Middle frontal gyrus (tissue), 1 donor: ENCODE measurements around the gene CHRND.

Experiments used
- DNase-seq: peaks from one replicate; pipeline ENCODE4 v3.0.0-alpha.2; 2015; ENCODE audit warnings: low spot score; ENCODE audit errors: extremely low spot score

The CHRND gene

DNA sequence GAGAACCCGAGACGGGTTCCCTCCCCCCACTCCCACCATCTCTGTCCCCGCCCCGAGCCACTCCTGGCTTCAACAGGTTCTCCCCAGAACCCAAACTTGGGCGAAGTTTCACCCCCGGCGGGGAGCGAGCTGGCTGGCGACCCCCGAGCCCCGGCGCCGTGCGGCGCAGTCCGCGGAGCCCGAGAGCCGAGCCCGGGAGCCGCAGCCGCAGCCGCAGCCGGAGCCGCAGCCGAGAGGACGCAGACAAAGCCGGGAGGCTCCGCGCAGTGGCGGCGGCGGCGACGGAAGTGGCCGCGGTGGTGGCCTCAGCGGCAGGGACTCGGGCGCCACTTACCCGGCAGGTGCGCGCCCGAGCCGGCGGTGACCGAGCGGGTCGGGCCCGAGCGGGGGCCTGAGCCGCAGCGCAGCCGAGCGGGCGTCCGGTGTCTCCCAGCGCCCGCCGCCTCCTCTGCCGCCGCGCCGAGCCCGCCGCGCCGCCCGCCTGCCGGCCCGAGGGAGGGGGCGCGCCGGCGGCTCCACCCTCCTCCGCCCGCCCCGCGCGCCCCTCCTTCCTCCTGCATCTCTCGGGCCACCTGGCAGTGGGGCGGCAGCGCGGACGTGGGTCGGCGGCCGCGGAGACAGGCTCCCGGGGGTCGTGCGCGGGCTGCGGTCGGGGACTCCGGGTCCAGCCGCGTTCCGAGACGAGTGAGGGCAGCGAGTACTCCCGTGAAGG, 38.4 kb upstream of the CHRND start, which contains the start of gene ECEL1:
Gene ECEL1, minus strand, starts transcription at position 450 of the 712 bp plus-strand sequence. CDS start 1,181 bp downstream, outside the sequence.
- no peak for DNase-seq

GRCh38 chr2:232488097-232488711, 37.8 kb upstream of the CHRND start:
- no peak for DNase-seq

GRCh38 chr2:232488721-232489300, 37.1 kb upstream of the CHRND start:
- no peak for DNase-seq

DNA sequence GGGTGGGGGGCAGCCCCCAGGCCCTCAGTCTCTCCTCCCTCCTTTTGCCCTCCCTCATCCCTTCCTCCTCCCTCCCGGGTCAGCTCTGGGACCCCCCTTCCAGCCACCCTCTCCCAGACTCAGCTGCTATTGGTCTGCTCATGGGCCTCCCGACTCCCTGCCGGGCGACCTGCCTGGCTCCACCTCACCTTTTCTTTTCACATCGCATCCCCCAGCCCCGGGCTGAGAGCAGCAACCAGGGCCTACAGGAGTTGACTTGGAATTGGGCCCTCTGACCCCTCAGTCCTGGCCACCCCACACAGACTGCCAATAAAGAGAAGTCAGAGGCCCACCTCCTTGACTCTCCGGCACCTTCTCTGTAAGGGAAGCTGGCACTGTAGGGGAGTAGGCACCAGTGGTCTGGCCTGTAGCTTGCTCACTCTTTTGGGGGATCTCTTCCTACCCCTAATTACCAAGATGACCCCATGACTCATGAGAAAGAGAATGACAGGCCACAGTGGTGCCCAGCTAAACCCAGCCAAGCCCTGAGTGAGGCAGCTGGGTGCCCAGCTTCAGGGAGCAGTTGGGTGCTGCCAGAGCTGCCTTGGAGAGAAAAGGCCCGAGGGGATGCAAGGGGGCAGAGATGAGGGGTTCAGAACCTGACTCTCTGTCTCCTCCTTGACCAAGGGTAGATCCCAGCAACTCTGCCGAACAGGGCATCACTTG, 36.3 kb upstream of the CHRND start:
- no peak for DNase-seq

GRCh38 chr2:232490221-232491138, 35.5 kb upstream of the CHRND start:
- DNase-seq: no peak

DNA sequence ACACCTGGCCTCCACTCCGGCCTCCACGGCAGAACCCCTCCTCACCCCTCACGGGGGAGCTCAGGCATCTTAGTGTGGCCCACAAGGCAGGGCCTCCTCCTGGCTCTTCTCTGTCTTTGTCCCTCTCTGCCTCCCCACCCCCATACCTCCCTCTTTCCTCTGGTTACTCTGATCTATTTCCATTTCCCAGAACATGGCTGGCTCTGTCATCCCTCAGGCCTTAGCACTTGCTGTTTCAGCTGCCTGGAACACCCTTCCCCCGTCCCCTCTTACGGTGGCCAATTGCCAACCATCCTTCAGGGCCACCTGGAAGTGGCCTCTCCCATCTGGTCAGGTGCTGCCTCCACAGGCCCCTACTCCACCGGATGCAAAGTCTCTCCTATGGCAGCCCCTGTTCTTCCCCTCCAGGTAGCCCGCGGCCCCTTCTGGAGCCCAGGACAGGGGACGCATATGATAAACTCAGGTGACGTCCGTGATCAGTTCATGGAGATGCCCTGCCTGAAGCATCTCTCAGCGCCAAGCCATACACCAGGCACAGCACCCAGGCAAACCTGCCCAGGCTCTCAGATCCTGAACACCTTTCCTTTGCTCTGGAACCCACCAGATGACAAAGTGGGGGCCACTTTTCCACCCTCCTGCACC, 34.7 kb upstream of the CHRND start:
- DNase-seq: no peak

DNA sequence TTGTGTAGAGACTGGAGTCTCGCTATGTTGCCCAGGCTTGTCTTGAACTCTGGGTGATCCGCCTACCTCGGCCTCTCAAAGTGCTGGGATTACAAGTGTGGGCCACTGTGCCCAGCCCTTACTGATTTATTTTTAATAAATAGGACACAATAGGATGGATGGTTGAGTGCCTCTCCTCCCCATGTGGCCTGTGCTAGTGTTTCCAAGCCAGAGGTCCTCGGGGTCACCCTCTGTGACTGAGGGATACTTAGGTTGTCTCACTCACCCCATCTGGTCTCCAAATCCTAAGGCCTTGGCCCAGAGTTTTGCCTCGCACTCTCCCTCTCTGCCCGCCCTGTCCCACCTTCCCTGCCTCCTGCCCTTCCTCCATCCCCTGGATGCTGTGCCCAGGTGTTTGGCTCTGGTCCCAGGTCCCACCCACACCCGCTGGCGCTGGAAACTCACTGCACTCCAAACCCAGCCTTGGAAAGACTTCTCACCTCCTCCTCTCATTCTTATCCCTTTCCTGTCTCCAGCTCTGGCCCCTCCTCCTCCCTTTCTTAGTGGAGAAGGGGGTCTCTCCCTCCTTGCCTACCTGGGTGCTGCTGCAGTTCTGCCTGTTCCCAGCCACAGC, 33.6 kb upstream of the CHRND start:
- no peak for DNase-seq

GRCh38 chr2:232492963-232493700, 32.8 kb upstream of the CHRND start:
- DNase-seq: no peak

DNA sequence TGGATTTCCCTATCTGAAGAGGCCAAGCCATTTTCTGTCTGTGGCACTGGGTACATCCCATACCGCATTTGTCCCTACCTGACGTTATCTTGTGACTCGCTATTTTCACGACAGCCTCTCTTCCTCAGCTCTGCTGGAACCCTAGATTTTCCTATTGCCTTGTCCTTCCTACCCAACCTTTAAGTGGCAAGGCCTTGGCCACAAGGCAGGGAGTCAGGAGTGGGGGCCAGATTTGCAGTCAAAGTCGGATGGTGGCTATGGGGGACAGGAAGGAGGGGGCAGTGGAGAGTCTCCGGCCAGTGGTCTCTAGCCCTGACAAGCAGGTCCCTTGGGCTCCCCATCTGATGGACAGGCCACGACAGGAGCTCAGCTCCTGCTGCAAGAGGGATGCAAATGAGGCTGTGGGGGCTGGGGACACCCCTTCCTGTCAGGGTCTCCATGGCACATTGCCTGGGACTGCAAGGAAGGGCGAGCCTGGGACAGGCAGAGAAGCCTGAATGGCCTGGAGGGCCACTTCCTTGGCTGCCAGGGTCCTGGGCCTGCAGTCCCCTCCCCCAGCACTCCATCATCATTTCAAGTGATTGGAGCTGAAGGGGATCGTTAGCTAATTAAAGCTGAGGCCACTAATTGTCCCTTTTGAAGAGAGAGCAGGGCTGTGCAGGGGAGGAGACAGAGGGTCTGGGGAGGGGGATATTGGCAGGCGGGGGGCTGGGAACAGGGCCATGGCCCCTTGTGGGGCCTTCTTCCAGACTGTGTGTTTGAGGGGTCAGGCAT, 32.1 kb upstream of the CHRND start:
- no peak for DNase-seq

DNA sequence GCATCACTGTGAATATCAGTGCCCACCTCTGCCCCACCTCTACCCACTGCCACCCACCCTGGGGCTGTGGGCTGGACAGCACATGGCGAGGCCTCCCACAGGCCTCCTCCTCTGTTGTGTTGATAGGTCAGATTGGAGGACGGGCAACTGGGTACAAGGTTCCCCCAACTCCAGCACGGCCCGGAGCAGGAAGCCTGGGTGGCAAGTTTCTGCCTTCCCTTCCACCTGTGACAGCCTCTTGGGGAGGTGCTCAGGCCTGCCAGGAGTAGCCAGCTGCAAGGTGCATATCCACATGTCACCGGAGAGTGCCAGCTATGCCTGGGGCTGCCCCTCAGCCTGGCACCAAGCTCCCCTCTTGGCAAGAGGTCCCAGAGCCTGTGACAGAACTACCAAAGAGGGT, 31.4 kb upstream of the CHRND start:
- no peak for DNase-seq

DNA sequence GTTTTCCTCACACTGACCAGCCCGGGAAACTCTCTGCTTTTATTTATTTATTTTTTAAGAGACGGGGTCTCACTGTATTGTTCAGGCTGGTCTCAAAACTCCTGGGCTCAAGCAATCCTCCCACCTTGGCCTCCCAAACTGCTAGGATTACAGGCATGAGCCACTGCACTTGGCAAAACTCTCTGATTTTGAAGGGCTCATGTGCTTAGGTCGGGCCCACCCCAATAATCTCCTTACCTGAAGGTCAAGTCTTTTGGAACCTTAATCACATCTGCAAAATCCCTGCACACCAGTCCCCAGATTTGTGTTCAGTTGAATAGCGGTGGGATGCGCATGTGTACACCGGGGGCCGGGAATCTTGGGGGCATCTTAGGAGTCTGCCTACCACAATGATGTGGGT, 30.7 kb upstream of the CHRND start:
- no peak for DNase-seq

- no peak for DNase-seq
Observed at GRCh38 chr2:232496501-232497270, 29.3 kb upstream of the CHRND start.

GRCh38 chr2:232497348-232497747, 28.6 kb upstream of the CHRND start:
- no peak for DNase-seq

DNA sequence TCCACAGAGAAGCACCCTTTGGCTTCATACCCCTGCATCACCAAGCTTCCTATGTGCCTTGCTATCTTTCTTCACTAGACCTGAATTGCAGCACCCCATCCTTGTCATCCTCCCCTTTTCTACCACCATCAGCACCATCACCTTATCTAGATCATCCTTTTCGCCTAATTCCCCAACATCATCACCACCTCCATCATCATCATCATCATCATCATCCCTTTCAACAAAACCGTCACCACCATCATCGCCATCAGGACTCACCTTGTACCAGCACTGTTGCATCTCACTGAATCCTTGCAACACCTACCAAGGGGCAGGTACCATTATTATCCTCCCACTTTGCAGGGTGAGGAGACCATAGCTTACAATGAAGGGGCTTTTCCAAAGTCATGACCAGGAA, 27.5 kb upstream of the CHRND start:
- no peak for DNase-seq

GRCh38 chr2:232501331-232501771, 24.6 kb upstream of the CHRND start:
- DNase-seq: no peak

DNA sequence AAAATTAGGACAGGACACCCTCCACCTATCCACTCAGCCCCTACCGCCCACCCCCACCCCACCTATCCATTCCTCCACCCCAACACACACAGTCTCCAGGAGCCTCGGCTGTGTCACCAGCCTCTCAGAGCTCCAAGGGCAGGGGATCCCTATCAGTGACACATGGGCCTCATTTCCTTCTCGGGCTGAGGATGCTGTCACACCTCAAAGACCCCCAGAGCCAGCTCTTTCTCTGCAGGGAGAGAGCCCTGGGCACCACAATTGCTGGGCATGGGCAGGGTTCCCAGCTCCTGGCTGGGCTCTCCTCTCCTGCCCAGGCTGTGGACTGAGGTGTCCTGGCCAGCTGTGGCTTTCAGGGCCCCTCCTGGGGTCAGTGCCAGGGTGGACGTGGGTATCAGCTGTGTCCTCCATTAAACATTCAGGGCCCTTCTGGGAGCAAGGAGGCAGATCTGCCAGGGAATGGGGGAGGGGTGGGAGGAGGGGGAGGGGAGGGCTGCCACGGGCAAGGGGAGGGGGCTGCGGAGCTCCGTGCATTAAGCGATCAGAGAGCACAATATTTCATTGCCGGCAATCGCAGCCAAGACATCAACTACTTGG, 24.1 kb upstream of the CHRND start:
- DNase-seq: no peak

GRCh38 chr2:232502511-232502910, 23.4 kb upstream of the CHRND start:
- DNase-seq: no peak
